ENCODE measurements around the gene ZNF764.

DNA sequence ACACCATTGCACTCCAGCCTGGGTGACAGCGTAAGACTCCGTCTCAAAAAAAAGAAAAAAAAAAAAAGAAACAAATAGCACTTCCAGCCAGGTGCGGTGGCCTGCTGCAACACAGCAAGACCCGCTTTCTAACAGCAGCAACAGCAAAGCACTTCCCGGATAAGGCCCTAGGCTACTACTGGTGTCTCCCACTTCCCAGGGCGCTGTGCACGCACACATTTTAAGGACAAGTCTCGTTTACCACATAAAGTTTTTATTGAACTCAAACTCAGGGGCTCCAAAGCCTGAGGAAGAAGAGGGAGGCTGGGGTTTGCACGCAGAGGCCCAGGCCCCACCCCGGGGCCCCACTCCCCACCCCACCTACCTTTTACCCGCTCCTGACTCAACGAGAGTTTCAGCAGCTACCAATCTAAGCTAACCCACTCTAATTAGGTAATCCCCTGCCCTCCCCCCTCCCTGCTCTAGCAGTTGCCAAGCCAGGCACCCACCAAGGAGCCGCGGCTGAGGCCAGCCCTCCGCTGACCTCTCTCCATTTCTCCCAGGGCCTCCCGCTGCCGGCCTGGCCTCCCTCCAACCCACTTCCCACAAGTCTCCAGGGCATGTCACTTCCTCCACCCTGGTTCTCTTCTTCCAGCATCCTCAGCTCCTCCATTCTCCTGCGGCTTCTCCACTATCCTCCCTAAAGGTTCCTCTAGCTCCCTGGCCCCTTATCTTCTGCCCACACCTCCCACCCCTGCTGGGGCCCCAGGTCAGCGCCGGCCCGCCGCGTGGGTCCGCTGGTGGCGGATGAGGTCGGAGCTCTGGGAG, 34.2 kb downstream of the ZNF764 start:
- TF ChIP-seq FOSL1 (IDR thresholded peaks at IDR 0.05; ENCODE audit: low read depth) (no peak), SP1 (IDR thresholded peaks at IDR 0.05; ENCODE audit: low read depth) (no peak), EZH2 (IDR thresholded peaks at IDR 0.05) (no peak)
- TF ChIP-seq, protein P1, sequence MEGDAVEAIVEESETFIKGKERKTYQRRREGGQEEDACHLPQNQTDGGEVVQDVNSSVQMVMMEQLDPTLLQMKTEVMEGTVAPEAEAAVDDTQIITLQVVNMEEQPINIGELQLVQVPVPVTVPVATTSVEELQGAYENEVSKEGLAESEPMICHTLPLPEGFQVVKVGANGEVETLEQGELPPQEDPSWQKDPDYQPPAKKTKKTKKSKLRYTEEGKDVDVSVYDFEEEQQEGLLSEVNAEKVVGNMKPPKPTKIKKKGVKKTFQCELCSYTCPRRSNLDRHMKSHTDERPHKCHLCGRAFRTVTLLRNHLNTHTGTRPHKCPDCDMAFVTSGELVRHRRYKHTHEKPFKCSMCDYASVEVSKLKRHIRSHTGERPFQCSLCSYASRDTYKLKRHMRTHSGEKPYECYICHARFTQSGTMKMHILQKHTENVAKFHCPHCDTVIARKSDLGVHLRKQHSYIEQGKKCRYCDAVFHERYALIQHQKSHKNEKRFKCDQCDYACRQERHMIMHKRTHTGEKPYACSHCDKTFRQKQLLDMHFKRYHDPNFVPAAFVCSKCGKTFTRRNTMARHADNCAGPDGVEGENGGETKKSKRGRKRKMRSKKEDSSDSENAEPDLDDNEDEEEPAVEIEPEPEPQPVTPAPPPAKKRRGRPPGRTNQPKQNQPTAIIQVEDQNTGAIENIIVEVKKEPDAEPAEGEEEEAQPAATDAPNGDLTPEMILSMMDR (IDR thresholded peaks at IDR 0.05 in 2 of 3, conservative IDR thresholded peaks at IDR 0.05 in 1 of 3; ENCODE audit: borderline replicate concordance in 1 of 3, insufficient read depth in 1 of 3, low read depth in 2 of 3, low read length in 2 of 3) = no peak

Measured in HCT116 (cell line).